ENCODE data around the gene OR4S1.
A peak's percentile ranks its signal among the peaks of the same experiment; 100 is the strongest.
"Not testable (repeated sequence)": the region's sequence is repeated elsewhere in the genome, so short reads cannot be mapped to it uniquely, and the experiment has no call there.

OR4S1 gene

GRCh38 chr11:48305923-48306322, at the start of gene OR4S1:
TSS of gene OR4S1 (plus strand) at chr11:48306223. CDS start at chr11:48306223, 0 bp downstream.
- peak; percentile 87 for FAIRE-seq

- no peak for FAIRE-seq
Observed at GRCh38 chr11:48261600-48261999, 44.4 kb upstream of the OR4S1 start.

GRCh38 chr11:48263423-48263911, 42.6 kb upstream of the OR4S1 start, which contains the start of gene OR4X1:
TSS of gene OR4X1 (plus strand) at chr11:48263861. CDS start at chr11:48263861, 0 bp downstream.
- FAIRE-seq = no peak

DNA sequence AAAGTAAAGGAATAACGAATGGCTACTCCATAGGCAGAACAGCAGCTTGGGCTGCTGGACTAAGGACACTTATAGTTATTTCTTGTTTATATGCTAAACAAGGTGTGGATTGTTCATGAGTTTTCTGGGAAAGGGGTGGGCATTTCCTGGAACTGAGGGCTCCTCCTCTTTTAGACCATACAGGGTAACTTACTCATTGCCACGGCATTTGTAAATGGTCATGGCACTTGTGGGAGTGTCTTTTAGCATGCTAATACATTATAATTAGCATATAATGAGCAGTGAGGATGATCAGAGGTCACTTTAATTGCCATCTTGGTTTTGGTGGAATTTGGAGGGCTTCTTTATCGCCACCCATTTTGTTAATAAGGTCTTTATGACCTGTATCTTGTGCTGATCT, 35.4 kb upstream of the OR4S1 start:
- no peak for FAIRE-seq

- FAIRE-seq = no peak
Observed at GRCh38 chr11:48272606-48273005, 33.4 kb upstream of the OR4S1 start.

- no peak for FAIRE-seq
Observed at GRCh38 chr11:48307760-48308386, 1.9 kb downstream of the OR4S1 start.

DNA sequence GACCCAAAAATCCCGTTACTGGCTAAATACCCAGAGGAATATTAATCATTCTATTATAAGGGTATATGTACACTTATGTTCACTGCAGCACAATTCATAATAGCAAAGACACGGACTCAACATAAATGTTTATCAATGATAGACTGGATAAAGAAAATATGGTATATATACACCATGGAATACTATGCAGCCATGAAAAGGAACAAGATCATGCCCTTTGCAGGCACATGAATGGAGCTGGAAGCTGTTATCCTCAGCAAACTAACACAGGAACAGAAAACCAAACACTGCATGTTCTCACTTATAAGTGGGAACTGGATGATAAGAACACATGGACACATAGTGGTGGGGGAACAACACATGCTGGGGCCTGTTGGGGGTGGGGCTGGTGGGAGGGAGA, 7.6 kb downstream of the OR4S1 start:
- not testable (repeated sequence) for FAIRE-seq

GRCh38 chr11:48319813-48320212, 13.8 kb downstream of the OR4S1 start:
- FAIRE-seq = not testable (repeated sequence)

- not testable (repeated sequence) for FAIRE-seq
Observed at GRCh38 chr11:48324620-48325019, 18.6 kb downstream of the OR4S1 start, which contains the start of gene OR4C3. TSS of gene OR4C3 (plus strand) at chr11:48324920. CDS start at chr11:48325022, 102 bp downstream.

- FAIRE-seq = no peak
Observed at GRCh38 chr11:48341466-48341865, 35.4 kb downstream of the OR4S1 start.

DNA sequence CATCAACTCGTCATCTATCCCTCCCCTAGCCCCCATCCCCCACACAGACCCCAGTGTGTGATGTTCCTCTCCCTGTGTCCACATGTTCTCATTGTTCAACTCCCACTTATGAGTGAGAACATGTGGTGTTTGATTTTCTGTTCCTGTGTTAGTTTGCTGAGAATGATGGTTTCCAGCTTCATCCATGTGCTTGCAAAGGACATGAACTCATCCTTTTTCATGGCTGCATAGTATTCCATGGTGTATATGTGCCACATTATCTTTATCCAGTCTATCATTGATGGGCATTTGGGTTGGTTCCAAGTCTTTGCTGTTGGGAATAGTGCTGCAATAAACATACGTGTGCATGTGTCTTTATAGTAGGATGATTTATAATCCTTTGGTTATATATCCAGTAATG, 36.5 kb downstream of the OR4S1 start:
- not testable (repeated sequence) for FAIRE-seq

DNA sequence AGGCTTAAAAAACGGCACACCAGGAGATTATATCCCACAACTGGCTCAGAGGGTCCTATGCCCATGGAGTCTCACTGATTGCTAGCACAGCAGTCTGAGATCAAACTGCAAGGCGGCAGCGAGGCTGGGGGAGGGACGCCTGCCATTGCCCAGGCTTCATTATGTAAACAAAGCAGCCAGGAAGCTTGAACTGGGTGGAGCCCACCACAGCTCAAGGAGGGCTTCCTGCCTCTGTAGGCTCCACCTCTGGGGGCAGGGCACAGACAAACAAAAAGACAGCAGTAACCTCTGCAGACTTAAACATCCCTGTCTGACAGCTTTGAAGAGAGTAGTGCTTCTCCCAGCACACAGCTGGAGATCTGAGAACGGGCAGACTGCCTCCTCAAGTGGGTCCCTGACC, 40.3 kb downstream of the OR4S1 start:
- FAIRE-seq = not testable (repeated sequence)

DNA sequence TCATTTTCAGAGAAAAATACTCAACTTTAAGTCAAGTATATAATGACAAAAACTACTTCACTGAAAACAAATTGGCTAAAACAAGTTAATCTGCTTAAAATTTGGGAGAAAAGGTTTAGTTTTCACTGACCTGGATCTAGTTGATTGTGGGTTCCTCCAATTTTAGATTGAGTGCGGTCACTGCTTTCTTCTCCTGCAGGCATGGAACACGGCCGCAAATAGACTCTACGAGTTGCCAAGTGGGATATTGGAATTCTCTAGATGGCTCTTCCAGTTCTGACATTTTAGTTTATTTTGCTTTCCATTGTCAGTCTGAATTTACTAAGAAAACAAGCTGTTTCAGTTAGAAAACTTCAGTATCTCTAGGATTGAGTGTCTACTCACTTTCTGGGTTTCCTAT, 48.0 kb downstream of the OR4S1 start:
- no peak for FAIRE-seq

DNA sequence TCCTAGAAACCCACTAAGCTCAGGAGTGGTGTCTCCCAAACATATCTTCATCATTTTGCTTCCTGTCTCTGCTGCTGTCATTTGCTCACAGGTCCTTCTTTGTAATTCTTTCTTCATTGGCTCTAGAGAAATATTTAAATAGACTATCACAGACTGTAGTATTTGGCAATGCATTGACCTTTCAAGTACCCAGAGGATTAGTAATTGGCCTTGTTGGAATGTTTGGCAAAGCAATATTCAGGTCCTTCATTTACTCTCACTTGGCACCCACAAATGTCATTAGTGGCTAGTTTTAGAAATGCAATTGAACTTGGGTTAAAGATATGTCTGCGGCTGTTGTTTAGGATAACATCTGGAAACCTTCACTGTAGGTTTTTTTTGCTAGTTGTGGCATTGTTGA, 48.7 kb downstream of the OR4S1 start:
- FAIRE-seq = no peak

Data from G401.6 (cell line).